ENCODE measurements around the gene MYO1F.
A peak's percentile ranks its signal among the peaks of the same experiment; 100 is the strongest.

The MYO1F gene

GRCh38 chr19:8501981-8502380 is 75.3 kb downstream of the MYO1F start:
- no peaks in the 10 kb centered on the region for H3K9me3 ChIP-seq (ENCODE audit: control insufficient read depth in 1 of 2, low read length in 2 of 2)
- H3K27ac ChIP-seq (ENCODE audit: low read length): no peak overlapping the region
- no peaks in the 10 kb centered on the region for H3K36me3 ChIP-seq (ENCODE audit: control insufficient read depth in 1 of 2, insufficient read depth in 2 of 2, low read length in 2 of 2)
- peaks cover 0 to 8% of the 10 kb centered on the region in 2 donors for H3K4me1 ChIP-seq (ENCODE audit: control insufficient read depth in 1 of 2, insufficient read depth in 2 of 2, low read length in 2 of 2)
- H3K27me3 ChIP-seq (ENCODE audit: low read depth, low read length): no peaks in the 10 kb centered on the region
- H3K4me3 ChIP-seq (ENCODE audit: low read depth in 1 of 2, low read length in 2 of 2): peak overlapping the region in 1 of 2 donors; percentile 17

- H3K9me3 ChIP-seq (ENCODE audit: control insufficient read depth in 1 of 2, low read length in 2 of 2): no peaks in the 10 kb centered on the region
- no peak overlapping the region for H3K27ac ChIP-seq (ENCODE audit: low read length)
- peak overlapping the region in 1 of 2 donors; percentile 17 for H3K4me3 ChIP-seq (ENCODE audit: low read depth in 1 of 2, low read length in 2 of 2)
- peaks cover 0 to 3% of the 10 kb centered on the region in 2 donors for H3K4me1 ChIP-seq (ENCODE audit: control insufficient read depth in 1 of 2, insufficient read depth in 2 of 2, low read length in 2 of 2)
- no peaks in the 10 kb centered on the region for H3K27me3 ChIP-seq (ENCODE audit: low read depth, low read length)
- no peaks in the 10 kb centered on the region for H3K36me3 ChIP-seq (ENCODE audit: control insufficient read depth in 1 of 2, insufficient read depth in 2 of 2, low read length in 2 of 2)
Observed at GRCh38 chr19:8501516-8501915, 75.7 kb downstream of the MYO1F start.

- H3K27me3 ChIP-seq (ENCODE audit: low read depth, low read length): no peaks in the 10 kb centered on the region
- H3K4me1 ChIP-seq (ENCODE audit: control insufficient read depth in 1 of 2, insufficient read depth in 2 of 2, low read length in 2 of 2): no peaks in the 10 kb centered on the region
- H3K9me3 ChIP-seq (ENCODE audit: control insufficient read depth in 1 of 2, low read length in 2 of 2): no peaks in the 10 kb centered on the region
- H3K36me3 ChIP-seq (ENCODE audit: control insufficient read depth in 1 of 2, insufficient read depth in 2 of 2, low read length in 2 of 2): no peaks in the 10 kb centered on the region
- no peak overlapping the region for H3K27ac ChIP-seq (ENCODE audit: low read length)
- H3K4me3 ChIP-seq (ENCODE audit: low read depth in 1 of 2, low read length in 2 of 2): peak overlapping the region in 1 of 2 donors; percentile 3
Observed at GRCh38 chr19:8500158-8500557, 77.1 kb downstream of the MYO1F start.

GRCh38 chr19:8499048-8499833 is 78.0 kb downstream of the MYO1F start:
- Histone ChIP-seq H3K4me3 (ENCODE audit: low read depth in 1 of 2, low read length in 2 of 2) (no peak overlapping the region), H3K27me3 (ENCODE audit: low read depth, low read length) (no peaks in the 10 kb centered on the region), H3K36me3 (ENCODE audit: control insufficient read depth in 1 of 2, insufficient read depth in 2 of 2, low read length in 2 of 2) (no peaks in the 10 kb centered on the region), H3K4me1 (ENCODE audit: control insufficient read depth in 1 of 2, insufficient read depth in 2 of 2, low read length in 2 of 2) (no peaks in the 10 kb centered on the region), H3K27ac (ENCODE audit: low read length) (no peak overlapping the region), H3K9me3 (ENCODE audit: control insufficient read depth in 1 of 2, low read length in 2 of 2) (no peaks in the 10 kb centered on the region)

- Histone ChIP-seq H3K36me3 (ENCODE audit: control insufficient read depth in 1 of 2, insufficient read depth in 2 of 2, low read length in 2 of 2) (no peaks in the 10 kb centered on the region), H3K9me3 (ENCODE audit: control insufficient read depth in 1 of 2, low read length in 2 of 2) (no peaks in the 10 kb centered on the region), H3K4me3 (ENCODE audit: low read depth in 1 of 2, low read length in 2 of 2) (no peak overlapping the region), H3K27ac (ENCODE audit: low read length) (no peak overlapping the region), H3K4me1 (ENCODE audit: control insufficient read depth in 1 of 2, insufficient read depth in 2 of 2, low read length in 2 of 2) (no peaks in the 10 kb centered on the region), H3K27me3 (ENCODE audit: low read depth, low read length) (no peaks in the 10 kb centered on the region)
Observed at GRCh38 chr19:8498295-8498694, 78.9 kb downstream of the MYO1F start.

- no peaks in the 10 kb centered on the region for H3K27me3 ChIP-seq (ENCODE audit: low read depth, low read length)
- no peak overlapping the region for H3K4me3 ChIP-seq (ENCODE audit: low read depth in 1 of 2, low read length in 2 of 2)
- H3K36me3 ChIP-seq (ENCODE audit: control insufficient read depth in 1 of 2, insufficient read depth in 2 of 2, low read length in 2 of 2): peaks cover 0 to 16% of the 10 kb centered on the region in 2 donors
- no peaks in the 10 kb centered on the region for H3K4me1 ChIP-seq (ENCODE audit: control insufficient read depth in 1 of 2, insufficient read depth in 2 of 2, low read length in 2 of 2)
- no peaks in the 10 kb centered on the region for H3K9me3 ChIP-seq (ENCODE audit: control insufficient read depth in 1 of 2, low read length in 2 of 2)
- no peak overlapping the region for H3K27ac ChIP-seq (ENCODE audit: low read length)
Observed at GRCh38 chr19:8494158-8494557, 83.1 kb downstream of the MYO1F start.

GRCh38 chr19:8491574-8491973 is 85.7 kb downstream of the MYO1F start:
- Histone ChIP-seq H3K9me3 (ENCODE audit: control insufficient read depth in 1 of 2, low read length in 2 of 2) (no peaks in the 10 kb centered on the region), H3K4me3 (ENCODE audit: low read depth in 1 of 2, low read length in 2 of 2) (no peak overlapping the region), H3K36me3 (ENCODE audit: control insufficient read depth in 1 of 2, insufficient read depth in 2 of 2, low read length in 2 of 2) (peaks cover 25 to 42% of the 10 kb centered on the region in 2 donors), H3K4me1 (ENCODE audit: control insufficient read depth in 1 of 2, insufficient read depth in 2 of 2, low read length in 2 of 2) (no peaks in the 10 kb centered on the region), H3K27me3 (ENCODE audit: low read depth, low read length) (no peaks in the 10 kb centered on the region), H3K27ac (ENCODE audit: low read length) (no peak overlapping the region)

- H3K27ac ChIP-seq (ENCODE audit: low read length): no peak overlapping the region
- H3K4me1 ChIP-seq (ENCODE audit: control insufficient read depth in 1 of 2, insufficient read depth in 2 of 2, low read length in 2 of 2): no peaks in the 10 kb centered on the region
- peaks cover 29 to 49% of the 10 kb centered on the region in 2 donors for H3K36me3 ChIP-seq (ENCODE audit: control insufficient read depth in 1 of 2, insufficient read depth in 2 of 2, low read length in 2 of 2)
- H3K4me3 ChIP-seq (ENCODE audit: low read depth in 1 of 2, low read length in 2 of 2): no peak overlapping the region
- H3K9me3 ChIP-seq (ENCODE audit: control insufficient read depth in 1 of 2, low read length in 2 of 2): no peaks in the 10 kb centered on the region
- H3K27me3 ChIP-seq (ENCODE audit: low read depth, low read length): no peaks in the 10 kb centered on the region
Observed at GRCh38 chr19:8490873-8491272, 86.4 kb downstream of the MYO1F start.

- Histone ChIP-seq H3K27ac (ENCODE audit: low read length) (no peak overlapping the region), H3K27me3 (ENCODE audit: low read depth, low read length) (no peaks in the 10 kb centered on the region), H3K36me3 (ENCODE audit: control insufficient read depth in 1 of 2, insufficient read depth in 2 of 2, low read length in 2 of 2) (peaks cover 33 to 54% of the 10 kb centered on the region in 2 donors), H3K4me1 (ENCODE audit: control insufficient read depth in 1 of 2, insufficient read depth in 2 of 2, low read length in 2 of 2) (no peaks in the 10 kb centered on the region), H3K4me3 (ENCODE audit: low read depth in 1 of 2, low read length in 2 of 2) (no peak overlapping the region), H3K9me3 (ENCODE audit: control insufficient read depth in 1 of 2, low read length in 2 of 2) (no peaks in the 10 kb centered on the region)
Observed at GRCh38 chr19:8490395-8490760, 86.9 kb downstream of the MYO1F start.

- Histone ChIP-seq H3K4me1 (ENCODE audit: control insufficient read depth in 1 of 2, insufficient read depth in 2 of 2, low read length in 2 of 2) (peaks cover 0 to 2% of the 10 kb centered on the region in 2 donors), H3K27me3 (ENCODE audit: low read depth, low read length) (no peaks in the 10 kb centered on the region), H3K36me3 (ENCODE audit: control insufficient read depth in 1 of 2, insufficient read depth in 2 of 2, low read length in 2 of 2) (peaks cover 39 to 60% of the 10 kb centered on the region in 2 donors), H3K27ac (ENCODE audit: low read length) (no peak overlapping the region), H3K9me3 (ENCODE audit: control insufficient read depth in 1 of 2, low read length in 2 of 2) (no peaks in the 10 kb centered on the region), H3K4me3 (ENCODE audit: low read depth in 1 of 2, low read length in 2 of 2) (no peak overlapping the region)
Observed at GRCh38 chr19:8489561-8490394, 87.5 kb downstream of the MYO1F start.

- Histone ChIP-seq H3K27ac (ENCODE audit: low read length) (no peak overlapping the region), H3K36me3 (ENCODE audit: control insufficient read depth in 1 of 2, insufficient read depth in 2 of 2, low read length in 2 of 2) (peaks cover 48 to 73% of the 10 kb centered on the region in 2 donors)
Observed at GRCh38 chr19:8488365-8488764, 88.9 kb downstream of the MYO1F start.

More at GRCh38 chr19:8488365-8488764, 88.9 kb downstream of the MYO1F start:
- Histone ChIP-seq H3K9me3 (ENCODE audit: control insufficient read depth in 1 of 2, low read length in 2 of 2) (no peaks in the 10 kb centered on the region), H3K27me3 (ENCODE audit: low read depth, low read length) (no peaks in the 10 kb centered on the region), H3K4me3 (ENCODE audit: low read depth in 1 of 2, low read length in 2 of 2) (no peak overlapping the region), H3K4me1 (ENCODE audit: control insufficient read depth in 1 of 2, insufficient read depth in 2 of 2, low read length in 2 of 2) (peaks cover 0 to 5% of the 10 kb centered on the region in 2 donors)
